ENCODE measurements around the gene RASAL2. TPM values are rescaled to one million over a fixed set of nuclear protein-coding genes. Genes with fewer than 3 reads are reported as not detected.

The RASAL2 gene
- total RNA-seq, 1 donor from 2014 or later: 35.7 TPM

- TF ChIP-seq CTCF (IDR thresholded peaks at IDR 0.05; ENCODE audit: unreplicated experiment): no peak
- H3K4me3 Mint-ChIP-seq: no peak overlapping the region
- H3K27me3 Mint-ChIP-seq (ENCODE audit: low read depth): no peaks in the 10 kb centered on the region
- no peak for DNase-seq (ENCODE audit: low spot score in 2 of 2, unreplicated experiment in 2 of 2)
- no peaks in the 10 kb centered on the region for H3K36me3 Mint-ChIP-seq
- H3K27ac Mint-ChIP-seq: no peak overlapping the region
- H3K4me1 Mint-ChIP-seq: peaks cover 13% of the 10 kb centered on the region
- H3K9me3 Mint-ChIP-seq: no peaks in the 10 kb centered on the region
Measured at GRCh38 chr1:178168536-178168935, 74.6 kb downstream of the RASAL2 start.

GRCh38 chr1:178169649-178170048 lies 75.7 kb downstream of the RASAL2 start:
- no peak overlapping the region for H3K4me3 Mint-ChIP-seq
- no peak for TF ChIP-seq CTCF (IDR thresholded peaks at IDR 0.05; ENCODE audit: unreplicated experiment)
- peaks cover 22% of the 10 kb centered on the region for H3K4me1 Mint-ChIP-seq
- DNase-seq (ENCODE audit: low spot score in 2 of 2, unreplicated experiment in 2 of 2): no peak
- H3K9me3 Mint-ChIP-seq: no peaks in the 10 kb centered on the region
- H3K36me3 Mint-ChIP-seq: no peaks in the 10 kb centered on the region
- no peaks in the 10 kb centered on the region for H3K27me3 Mint-ChIP-seq (ENCODE audit: low read depth)
- H3K27ac Mint-ChIP-seq: no peak overlapping the region

GRCh38 chr1:178172939-178173338 lies 79.0 kb downstream of the RASAL2 start:
- Mint-ChIP-seq H3K27me3 (ENCODE audit: low read depth) (no peaks in the 10 kb centered on the region), H3K9me3 (peaks cover 4% of the 10 kb centered on the region)
- no peak for TF ChIP-seq CTCF (IDR thresholded peaks at IDR 0.05; ENCODE audit: unreplicated experiment)

GRCh38 chr1:178174539-178174938 lies 80.6 kb downstream of the RASAL2 start:
- Mint-ChIP-seq H3K4me1 (peaks cover 16% of the 10 kb centered on the region), H3K27me3 (ENCODE audit: low read depth) (no peaks in the 10 kb centered on the region), H3K27ac (no peak overlapping the region), H3K4me3 (no peak overlapping the region), H3K9me3 (peaks cover 4% of the 10 kb centered on the region), H3K36me3 (no peaks in the 10 kb centered on the region)
- no peak for TF ChIP-seq CTCF (IDR thresholded peaks at IDR 0.05; ENCODE audit: unreplicated experiment)
- no peak for DNase-seq (ENCODE audit: low spot score in 2 of 2, unreplicated experiment in 2 of 2)

More at GRCh38 chr1:178172939-178173338, 79.0 kb downstream of the RASAL2 start:
- no peak for DNase-seq (ENCODE audit: low spot score in 2 of 2, unreplicated experiment in 2 of 2)
- no peak overlapping the region for H3K27ac Mint-ChIP-seq
- peaks cover 18% of the 10 kb centered on the region for H3K4me1 Mint-ChIP-seq
- no peak overlapping the region for H3K4me3 Mint-ChIP-seq
- no peaks in the 10 kb centered on the region for H3K36me3 Mint-ChIP-seq

- Mint-ChIP-seq H3K27ac (no peak overlapping the region), H3K4me1 (no peaks in the 10 kb centered on the region), H3K27me3 (ENCODE audit: low read depth) (no peaks in the 10 kb centered on the region), H3K4me3 (no peak overlapping the region), H3K36me3 (no peaks in the 10 kb centered on the region), H3K9me3 (peaks cover 11% of the 10 kb centered on the region)
- DNase-seq (ENCODE audit: low spot score in 2 of 2, unreplicated experiment in 2 of 2): no peak
- no peak for TF ChIP-seq CTCF (IDR thresholded peaks at IDR 0.05; ENCODE audit: unreplicated experiment)
Measured at GRCh38 chr1:178180405-178180804, 86.5 kb downstream of the RASAL2 start.

- no peak overlapping the region for H3K27ac Mint-ChIP-seq
- no peaks in the 10 kb centered on the region for H3K4me1 Mint-ChIP-seq
- peaks cover 28% of the 10 kb centered on the region for H3K9me3 Mint-ChIP-seq
- H3K36me3 Mint-ChIP-seq: peaks cover 6% of the 10 kb centered on the region
- H3K27me3 Mint-ChIP-seq (ENCODE audit: low read depth): no peaks in the 10 kb centered on the region
- DNase-seq (ENCODE audit: low spot score in 2 of 2, unreplicated experiment in 2 of 2): no peak
- H3K4me3 Mint-ChIP-seq: no peak overlapping the region
- no peak for TF ChIP-seq CTCF (IDR thresholded peaks at IDR 0.05; ENCODE audit: unreplicated experiment)
Measured at GRCh38 chr1:178183796-178184195, 89.9 kb downstream of the RASAL2 start.

All from mesothelial cell of epicardium (in vitro differentiated cells).